Kidney capillary endothelial cell (primary cell): ENCODE results near the gene CCL16.
A peak's percentile ranks its signal among the peaks of the same experiment; 100 is the strongest.
"Not testable (repeated sequence)": the region's sequence is repeated elsewhere in the genome, so short reads cannot be mapped to it uniquely, and the experiment has no call there.

Source experiments
- DNase-seq: peaks from one replicate; pipeline ENCODE4 v3.0.0-alpha.2; 2018; ENCODE audit warnings: low spot score

CCL16 gene

DNA sequence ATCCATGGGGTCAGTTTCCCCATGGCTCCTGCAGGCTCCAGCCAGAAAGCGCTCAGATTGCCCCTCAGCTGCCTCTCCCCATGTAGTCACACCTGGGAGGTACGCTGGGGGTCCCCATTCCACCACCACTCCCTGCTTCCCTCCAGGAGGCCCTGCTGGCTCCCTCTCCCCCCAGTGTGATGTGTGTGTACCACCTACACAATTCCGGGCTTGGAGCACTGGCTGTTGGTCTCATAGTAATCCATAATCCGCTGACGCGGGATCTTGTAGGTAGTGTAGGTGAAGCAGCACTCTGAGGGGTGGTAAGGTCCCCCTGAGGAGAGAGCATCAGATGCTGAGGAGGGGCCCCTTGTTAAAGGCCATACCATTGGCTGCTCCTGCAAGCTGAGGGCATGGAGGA is 2.8 kb upstream of the CCL16 start:
- DNase-seq = no peak

DNA sequence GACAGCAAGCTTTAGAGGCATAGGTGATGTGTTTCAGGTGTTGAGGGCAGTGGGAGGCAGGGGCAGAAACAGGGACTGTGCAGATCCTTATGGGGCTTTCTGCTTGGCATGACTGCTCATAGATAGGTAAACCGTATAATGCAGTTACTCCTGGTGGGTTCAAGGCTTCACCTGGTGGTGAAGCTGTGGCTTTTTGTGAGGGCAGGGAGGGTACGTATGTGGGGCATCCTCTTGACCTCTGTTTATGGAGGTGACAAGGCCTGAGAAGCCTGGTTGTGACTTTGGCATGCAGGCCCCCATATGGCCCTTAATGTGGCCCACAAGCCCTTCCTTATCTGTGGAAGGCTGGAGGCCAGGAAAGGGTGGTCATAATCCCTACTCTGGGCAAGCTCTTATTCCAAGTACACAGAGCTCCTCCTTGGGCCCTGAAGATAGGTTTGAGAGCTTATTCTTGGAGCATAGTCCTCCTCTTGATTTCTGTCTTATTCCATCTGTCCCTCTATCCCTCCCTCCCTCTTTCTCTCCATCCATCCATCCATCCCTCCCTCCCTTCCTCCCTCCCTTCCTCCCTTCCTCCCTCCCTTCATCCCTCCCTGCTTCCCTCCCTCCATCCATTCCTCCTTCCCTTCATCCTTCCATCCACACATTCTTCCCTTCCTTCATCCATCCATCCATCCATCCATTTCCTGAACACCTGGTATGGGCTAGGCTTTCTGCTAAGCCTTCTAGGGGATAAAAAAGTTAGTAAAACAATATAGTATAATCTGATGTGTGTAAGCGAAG is 1.3 kb upstream of the CCL16 start:
- no peak for DNase-seq

DNA sequence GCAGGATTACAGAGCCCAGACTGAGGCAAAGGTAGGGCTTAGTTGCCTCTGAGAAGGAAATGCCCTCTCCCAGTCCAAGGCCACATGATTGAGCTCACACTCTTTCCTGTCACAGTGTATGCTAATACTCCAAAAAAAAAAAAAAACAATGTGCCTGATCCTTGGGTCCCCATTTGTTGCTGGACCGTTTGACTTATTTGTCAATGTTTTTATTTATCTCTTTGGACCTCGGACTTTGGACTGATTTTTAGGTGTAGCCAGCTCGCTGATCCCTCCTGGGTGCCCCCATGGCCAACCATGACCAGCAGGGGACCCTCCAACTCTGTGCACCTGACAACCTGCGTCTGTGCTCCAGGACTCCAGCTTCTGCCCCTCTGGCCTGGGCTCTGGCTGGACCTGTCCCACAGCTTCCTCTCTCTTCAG is 622 bp upstream of the CCL16 start:
- no peak for DNase-seq

DNA sequence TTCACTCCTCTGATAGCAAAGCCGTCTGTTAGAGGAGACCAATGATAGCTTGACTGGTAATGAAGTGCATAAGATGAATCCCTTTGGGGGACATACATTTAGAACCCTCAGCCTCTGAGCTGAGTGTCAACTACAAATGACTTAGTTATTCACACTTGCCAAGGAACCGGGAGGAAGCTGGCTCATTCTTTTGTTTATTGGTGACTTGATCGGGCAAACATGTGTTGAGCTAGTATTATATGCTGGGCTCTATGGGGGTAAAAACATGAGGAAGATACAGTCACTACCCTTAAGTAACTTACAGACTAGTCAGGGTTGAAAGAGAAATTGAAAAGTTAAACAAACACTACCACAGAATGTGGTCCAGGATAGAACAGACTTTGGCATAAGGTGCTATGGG is 3.0 kb downstream of the CCL16 start:
- DNase-seq = no peak

DNA sequence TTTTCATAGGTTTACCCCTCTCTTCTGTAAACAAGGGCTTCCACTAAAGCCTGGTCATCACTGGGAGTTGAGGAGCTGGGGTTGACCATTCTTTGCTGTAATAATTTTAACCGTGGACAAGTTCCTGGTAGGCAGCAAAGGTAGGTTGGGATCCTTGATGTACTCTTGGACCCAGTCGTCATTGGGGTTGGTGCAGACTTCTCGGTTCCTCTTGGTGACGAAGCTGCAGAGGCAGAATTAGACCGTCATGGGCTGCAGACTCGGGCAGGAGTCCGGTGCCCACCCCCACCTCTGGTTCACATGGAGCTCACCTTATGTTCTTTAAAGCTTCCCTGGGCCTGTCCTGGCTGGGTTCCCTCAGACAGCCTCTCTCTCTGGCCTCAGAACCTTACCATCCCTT is 3.8 kb downstream of the CCL16 start:
- DNase-seq = no peak

DNA sequence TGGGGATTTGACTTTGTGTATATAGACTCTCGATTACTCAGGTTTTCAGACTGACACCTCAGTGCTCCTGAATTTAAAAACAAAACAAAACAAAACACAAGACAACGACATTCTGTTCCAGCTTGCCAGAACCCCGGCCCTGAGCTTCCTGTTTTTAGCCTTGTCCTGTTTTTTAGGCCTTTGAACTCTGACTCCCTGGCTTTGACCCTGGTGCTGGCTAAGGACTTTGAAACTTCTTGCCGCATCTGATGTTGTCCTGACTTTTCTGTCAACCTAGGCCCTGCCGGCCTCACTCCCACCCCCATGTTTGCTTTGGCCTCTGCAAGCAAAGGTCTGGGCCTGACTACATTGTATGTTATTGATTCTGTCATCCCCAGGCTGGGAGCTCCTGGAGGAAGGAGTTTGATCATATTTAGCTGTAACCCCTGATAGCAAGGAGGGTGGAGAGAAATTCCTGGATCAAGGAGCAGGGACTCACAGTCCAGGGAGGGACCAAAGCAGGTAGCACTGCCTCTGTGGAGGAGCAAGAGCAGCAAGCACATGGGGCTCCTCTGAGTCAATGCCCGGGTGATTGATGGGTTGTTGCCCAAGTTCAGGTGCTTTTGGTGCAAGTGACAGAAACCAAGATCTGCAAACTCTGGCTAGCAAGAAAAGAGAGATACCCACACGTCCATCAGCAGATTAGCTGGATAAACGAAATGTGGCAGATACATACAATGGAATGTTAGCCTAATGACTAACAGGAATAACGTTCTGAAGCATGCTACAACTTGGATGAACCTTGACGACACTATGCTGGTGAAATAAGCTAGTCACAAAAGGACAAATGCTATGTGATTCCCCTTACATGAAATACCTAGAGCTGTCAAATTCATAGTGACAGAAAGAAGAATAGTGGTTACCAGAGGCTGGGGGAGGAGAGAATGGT is 7.7 kb downstream of the CCL16 start:
- DNase-seq = peak; percentile 9

DNA sequence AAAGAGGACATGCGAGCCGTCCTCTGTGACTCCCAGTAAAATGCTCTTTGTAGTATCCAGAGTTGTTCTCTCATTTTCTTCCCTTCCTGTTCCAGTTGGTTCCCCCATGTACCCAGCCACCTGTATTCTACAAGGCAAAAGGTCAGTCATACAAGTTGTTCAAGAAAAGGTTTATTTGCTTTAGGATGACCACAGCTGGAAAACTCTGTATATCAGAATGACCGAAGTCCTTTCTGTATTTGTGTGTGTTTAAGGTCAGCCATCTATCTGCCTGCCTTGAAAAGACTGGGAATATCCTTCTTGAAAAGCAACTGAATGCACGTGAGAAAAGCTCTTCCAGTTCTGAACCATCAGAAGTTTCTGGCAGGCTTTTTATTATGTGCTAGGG is 8.4 kb downstream of the CCL16 start:
- no peak for DNase-seq

DNA sequence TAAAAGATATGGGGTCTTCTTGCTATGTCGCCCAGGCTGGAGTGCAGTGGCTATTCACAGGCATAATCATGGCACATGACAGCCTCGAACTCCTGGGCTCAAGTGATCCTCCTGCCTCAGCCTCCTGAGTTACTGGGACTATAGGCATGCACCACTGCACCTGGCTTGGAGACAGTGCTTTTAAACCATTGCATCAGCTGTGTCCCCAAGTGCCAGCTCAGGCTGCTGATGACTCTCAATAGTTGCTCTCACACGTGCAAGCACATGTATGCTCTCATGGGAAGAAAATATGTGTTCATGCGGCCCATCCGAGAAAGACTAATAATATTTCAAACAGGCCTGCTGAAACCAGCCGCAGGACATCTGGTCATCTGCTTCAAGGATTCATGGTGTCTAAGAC is 8.8 kb downstream of the CCL16 start:
- DNase-seq = no peak

DNA sequence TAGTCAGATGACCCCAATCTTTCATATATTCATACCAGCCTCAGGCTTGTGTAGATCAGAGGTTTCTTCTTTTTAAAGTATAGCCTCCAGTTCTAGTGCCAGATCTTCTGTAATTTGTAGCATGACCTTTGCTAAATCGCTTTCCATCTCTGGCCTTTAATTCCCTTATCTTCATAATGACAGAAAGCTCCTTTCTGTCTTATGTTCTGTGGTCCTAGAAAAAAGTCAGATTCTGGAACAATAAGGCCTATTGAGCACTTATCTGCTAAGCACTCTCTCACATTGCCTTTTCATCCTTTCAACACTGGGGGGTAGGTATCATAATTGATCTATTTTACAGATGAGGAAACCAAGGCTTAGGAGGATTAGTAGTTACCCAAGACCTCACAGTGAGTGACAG is 9.2 kb downstream of the CCL16 start:
- no peak for DNase-seq

DNA sequence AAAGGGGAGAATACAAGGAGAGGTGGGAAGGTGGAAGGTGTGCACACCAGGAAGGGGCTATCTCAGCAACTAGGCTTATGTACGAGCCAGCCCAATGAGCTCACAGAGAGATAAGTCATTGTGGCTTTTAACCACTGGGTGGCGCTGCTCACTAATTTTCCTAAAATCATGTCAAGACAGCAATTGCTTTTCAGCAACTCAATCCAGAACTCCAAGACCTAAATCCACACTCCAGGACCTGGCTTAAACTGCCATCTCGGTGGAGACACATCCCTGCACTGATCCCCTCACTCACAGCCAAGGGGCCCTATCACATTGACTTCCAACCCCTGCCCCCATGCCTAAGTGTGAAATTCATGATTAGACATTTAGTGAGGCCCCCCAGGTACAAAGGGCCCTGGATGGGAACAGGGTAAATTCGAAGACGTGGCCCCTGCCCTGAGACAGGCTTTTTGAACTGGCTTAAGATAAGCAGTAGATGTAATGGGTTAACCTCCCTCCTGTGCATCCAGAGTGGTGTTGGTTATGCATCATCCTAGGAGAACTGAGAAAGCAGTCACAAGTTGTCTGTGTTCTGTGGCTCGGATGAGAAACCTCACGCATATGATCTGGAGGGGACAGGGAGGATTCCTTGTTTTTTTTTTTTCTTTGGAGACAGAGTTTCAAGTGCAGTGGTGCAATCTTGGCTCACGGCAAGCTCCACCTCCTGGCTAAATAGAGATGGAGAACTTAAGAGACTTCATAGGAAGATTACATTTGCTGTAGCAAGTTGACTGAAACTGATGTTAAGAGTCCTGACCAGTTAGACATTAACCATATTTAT is 11.5 kb downstream of the CCL16 start:
- peak; percentile 70 for DNase-seq

DNA sequence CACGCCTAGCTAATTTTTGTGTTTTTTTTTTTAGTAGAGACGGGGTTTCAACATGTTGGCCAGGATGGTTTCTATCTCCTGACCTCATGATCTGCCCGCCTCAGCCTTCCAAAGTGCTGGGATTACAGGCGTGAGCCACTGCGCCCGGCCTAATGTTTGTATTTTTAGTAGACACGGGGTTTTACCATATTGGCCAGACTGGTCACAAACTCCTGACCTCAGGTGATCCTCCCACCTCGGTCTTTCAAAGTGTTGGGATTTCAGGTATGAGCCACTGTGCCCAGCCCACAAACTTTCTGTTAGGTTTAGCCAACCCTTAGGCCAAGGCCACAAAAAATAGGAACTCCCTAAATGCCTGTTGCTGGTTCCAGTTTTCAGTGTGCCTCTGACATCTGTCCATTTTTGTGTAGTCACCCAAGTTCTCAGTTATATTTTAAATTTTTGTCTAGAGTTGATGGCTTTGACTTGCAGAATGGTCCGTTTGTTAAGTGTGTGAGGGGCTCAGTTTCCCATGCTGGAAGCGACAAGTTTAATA is 12.7 kb downstream of the CCL16 start:
- DNase-seq = no peak

DNA sequence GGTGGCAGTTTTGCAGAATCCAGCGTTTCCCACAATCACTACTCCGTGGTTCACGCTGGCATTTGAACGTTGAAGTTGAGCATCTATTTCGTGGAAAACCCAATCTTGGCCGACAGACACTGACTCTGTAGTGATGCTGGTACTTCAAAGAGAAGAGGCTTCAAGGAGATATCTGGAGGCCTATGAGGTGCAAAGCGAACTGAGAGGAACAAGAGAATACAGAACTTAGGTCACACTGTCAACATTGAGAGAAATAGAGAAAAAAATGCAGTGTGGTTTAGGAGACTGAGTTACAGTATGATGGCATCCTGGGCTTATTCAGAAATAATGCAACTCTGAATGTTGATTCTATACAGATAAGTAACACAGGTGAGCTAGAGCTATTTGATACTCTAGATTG is 16.0 kb downstream of the CCL16 start:
- no peak for DNase-seq

DNA sequence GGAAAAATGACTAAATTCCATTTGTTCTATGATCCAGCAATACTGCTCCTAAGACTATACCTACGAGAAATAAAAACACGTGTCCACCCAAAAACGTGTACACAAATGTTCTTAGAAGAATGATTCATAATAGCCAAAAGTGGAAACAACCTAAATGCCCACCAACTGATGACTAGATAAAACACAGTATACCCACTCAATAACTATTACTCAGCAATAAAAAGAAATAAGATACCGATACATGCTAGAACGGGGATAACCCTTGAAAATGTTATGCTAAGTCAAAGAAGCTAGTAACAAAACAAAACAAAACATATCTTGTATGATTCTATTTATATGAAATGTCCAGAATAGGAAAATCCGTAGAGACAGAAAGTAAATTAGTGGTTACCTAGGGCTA is 17.6 kb downstream of the CCL16 start:
- no peak for DNase-seq

DNA sequence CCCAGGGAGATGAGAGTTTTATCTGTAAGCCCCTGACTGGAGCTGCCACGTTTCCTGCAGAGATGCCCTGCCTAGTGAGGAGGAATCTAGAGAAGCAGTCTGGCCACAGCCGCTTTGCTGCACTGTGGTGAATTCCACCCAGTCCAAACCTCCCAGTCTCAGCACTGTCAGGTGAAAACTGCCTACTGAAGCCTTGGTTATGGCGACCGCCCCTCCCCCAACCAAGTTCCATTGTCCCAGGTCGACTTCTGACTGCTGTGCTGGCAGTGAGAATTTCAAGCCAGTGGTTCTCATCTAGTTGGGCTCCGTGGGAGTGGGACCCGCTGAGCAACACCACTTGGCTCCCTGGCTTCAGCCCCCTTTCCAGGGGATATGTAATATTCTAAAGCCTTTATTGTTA is 27.6 kb downstream of the CCL16 start:
- DNase-seq = no peak

DNA sequence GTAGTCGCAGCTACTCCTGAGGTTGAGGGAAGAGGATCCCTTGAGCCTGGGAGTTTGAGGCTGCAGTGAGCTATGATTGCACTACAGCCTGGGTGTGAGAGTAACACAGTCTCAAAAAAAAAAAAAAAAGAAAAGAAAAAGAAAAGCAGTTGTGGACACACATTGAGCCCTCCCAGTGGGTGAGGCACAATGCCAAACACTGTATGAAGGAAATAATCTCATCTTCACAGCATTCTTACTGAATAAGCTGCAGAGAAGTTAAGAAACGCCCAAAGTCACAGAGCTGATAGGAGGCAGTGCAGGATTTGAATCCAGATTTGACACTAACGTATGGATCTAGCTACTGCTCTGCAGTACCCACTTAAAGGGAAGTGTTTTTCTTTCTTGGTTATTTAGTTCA is 31.9 kb downstream of the CCL16 start:
- no peak for DNase-seq

DNA sequence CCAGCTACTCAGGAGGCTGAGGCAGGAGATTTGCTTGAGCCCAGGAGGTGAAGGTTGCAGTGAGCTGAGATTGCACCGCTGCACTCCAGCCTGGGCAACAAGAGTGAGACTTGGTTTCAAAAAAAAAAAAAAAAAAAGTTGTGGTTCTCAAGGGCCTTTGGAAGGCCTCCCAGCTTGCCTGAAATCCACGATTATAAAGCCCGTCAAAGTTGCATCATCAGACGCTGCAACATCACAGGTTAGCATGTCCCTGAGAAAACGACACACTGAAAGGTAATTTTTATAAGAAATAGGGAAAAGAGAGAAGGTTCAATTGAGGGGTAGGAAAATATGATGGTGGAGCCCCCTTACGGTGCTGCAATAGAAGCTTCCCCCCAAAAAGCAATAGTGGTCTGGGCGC is 33.2 kb downstream of the CCL16 start:
- no peak for DNase-seq

DNA sequence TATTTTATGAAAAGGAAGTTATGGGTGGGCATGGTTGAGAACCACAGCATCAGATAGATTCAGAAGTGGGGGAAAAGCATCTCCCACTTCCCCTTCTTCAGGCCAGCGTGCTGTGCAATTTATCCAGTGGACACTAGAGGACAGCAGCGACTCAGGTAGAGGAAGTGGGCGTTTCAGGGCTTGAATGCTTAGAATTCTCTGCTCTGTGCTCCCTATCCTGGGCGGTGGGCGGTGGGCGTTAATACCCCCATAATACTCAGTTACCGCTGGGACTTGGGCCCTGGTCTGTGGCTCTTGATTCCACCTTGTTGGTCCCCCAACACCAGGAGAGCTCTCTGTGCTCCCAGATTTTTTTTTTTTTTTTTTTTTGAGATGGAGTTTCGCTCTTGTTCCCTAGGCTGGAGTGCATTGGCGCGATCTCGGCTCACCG is 34.1 kb downstream of the CCL16 start:
- DNase-seq = peak; percentile 28

DNA sequence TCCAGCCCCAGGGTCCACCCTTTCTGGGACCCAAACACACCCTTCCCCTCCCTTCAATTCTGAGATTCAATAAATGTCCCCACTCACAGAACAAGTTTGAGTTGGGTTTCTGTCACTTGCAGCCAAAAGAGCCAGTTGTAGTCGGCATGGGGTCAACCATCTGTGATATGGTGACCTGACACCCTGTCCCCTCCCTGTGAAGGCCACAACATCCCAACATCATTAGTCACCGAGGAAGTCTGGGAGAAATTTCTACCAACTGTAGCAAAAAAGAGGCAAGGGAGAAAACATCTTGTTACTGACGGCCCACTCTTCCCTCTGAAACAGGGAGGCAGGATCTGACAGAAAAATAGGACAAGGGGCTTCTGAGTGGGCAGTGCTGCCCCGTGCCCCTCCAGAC is 37.1 kb downstream of the CCL16 start:
- no peak for DNase-seq

DNA sequence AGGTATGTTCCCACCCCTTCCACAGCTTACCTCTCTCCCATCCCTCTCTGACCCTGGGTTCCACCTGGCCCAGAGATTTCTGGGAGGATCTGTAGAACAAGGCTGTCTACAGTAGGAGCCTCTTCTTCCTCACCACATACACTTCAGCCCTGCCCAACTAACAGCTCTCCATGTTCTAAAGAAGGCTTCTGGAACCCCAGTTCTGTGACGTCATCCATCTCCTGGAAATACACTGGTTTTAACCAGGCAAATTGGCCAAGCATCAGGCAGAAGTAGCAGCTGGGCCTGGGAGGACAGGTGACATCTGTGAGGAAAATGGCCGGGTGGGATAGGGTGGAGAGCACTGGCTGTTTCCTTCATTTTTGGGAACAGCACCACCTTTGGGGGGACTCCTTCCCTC is 37.8 kb downstream of the CCL16 start, which contains the start of gene LYZL6:
LYZL6 (minus strand) TSS at position 177 of the 400 bp plus-strand sequence. CDS start 4,357 bp downstream, outside the sequence.
- DNase-seq = no peak

DNA sequence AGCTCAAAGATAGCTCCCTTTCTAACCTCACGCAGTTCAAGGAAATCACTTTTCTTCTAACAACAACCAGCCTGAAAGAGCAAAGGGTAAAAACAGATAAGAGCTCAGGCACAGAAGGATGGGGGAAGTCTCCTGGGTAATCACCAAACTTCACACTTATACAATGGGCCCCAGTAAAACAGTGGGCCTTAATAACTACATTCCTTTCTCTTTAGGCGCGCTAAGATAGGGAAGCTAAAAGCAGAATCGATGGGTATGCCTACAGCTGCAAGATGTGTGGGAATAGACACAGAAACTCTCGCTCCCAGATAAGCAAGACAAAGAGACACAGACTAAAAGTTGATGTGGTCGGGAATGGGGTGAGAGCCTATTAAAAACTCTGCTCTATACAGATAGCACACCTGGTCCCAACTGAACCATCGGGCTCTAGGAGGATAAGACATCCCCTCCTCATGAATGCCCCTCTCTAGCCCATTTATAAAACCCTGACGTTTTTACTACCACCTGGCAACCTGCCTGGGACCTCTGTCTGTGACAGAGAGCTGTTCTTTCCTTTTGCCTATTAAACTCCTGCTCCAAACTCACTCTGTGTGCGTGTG is 38.6 kb downstream of the CCL16 start:
- DNase-seq = no peak

DNA sequence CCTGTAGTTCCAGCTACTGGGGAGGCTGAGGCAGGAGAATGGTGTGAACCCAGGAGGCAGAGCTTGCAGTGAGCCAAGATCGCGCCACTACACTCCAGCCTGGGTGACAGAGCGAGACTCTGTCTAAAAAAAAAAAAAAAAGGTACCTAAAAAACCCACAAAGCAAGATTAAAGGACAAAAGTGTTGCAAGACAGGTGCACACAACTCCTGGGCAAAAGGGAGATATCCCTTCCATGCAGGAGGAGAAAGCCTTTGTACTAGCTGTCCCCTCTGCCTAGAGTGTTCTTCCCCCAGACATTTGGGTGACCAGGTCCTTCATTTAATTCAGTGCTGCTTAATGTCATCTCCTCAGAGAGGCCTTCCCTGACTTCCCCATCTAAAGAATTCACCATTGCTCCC is 42.8 kb downstream of the CCL16 start:
- DNase-seq = not testable (repeated sequence)

DNA sequence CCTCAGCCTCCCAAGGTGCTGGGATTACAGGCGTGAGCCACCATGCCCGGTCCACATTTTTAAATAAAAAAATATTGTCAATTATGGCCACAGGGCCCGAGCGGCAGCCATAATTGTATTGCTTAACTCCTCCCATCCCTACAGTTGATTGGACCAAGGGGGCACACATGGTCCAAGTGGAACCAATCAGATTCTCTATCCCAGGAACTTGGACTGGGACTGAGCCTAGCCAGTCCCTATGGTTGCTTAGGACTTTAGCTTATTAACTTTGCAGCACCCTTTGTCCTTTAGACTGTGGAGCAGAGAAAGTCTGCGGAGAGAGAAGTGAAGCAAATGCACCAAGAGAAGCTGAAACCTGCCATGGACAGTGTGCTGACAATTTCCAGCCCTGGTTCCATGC is 45.2 kb downstream of the CCL16 start:
- DNase-seq = no peak
